Right lobe of liver (tissue), 4 donors: Measurements from ENCODE around the gene PLCE1.

Experiments used
- POLR2A ChIP-seq: fragments of 450-650 bp; IDR thresholded peaks from one replicate; pipeline ENCODE4 v1.6.1; 2017; ENCODE audit warnings: antibody characterized with exemption, mild to moderate bottlenecking
- TF ChIP-seq, protein P1 (sequence below), 4 donors: fragments of 200-600 bp in 3 of 4; fragments of 450-650 bp in 1 of 4; IDR thresholded peaks; one replicate each; pipeline versions ENCODE4 v1.5.1 to v1.8.0; 2016 to 2022; ENCODE audit warnings: antibody characterized with exemption in 4 of 4, mild to moderate bottlenecking in 2 of 4
- donor health status: DM: no; HTN: no; CAD: no.
- donor health status: DM: no; HTN: no; CAD: no.
- donor health status: DM: no; HTN: yes; CAD: no.

DNA sequence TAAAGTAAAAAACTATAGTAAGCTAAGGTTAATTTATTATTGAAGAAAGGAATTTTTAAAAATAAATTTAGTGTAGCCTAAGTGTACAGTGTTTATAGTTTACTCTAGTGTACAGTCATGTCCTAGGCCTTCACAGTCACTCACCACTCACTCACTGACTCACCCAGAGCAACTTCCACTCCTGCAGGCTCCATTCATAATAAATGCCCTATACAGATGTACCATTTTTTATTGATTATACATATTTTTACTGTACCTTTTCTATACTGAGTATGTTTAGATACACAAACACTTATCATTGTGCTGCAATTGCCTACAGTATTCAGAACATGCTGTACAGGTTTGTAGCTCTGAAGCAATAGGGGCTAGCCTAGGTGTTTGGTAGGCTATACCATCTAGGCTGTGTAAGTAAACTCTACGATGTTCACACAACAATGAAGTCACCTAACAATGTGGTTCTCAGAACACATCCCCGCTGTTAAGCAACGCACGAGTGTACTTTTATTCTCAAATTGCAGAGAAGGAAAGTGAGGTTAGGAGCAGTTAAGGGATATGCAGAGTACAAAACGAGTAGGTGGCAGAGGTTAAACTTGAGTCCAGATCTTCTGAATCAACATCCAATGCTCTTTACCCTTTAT lies 38.9 kb upstream of the PLCE1 start:
- TF ChIP-seq, protein P1, sequence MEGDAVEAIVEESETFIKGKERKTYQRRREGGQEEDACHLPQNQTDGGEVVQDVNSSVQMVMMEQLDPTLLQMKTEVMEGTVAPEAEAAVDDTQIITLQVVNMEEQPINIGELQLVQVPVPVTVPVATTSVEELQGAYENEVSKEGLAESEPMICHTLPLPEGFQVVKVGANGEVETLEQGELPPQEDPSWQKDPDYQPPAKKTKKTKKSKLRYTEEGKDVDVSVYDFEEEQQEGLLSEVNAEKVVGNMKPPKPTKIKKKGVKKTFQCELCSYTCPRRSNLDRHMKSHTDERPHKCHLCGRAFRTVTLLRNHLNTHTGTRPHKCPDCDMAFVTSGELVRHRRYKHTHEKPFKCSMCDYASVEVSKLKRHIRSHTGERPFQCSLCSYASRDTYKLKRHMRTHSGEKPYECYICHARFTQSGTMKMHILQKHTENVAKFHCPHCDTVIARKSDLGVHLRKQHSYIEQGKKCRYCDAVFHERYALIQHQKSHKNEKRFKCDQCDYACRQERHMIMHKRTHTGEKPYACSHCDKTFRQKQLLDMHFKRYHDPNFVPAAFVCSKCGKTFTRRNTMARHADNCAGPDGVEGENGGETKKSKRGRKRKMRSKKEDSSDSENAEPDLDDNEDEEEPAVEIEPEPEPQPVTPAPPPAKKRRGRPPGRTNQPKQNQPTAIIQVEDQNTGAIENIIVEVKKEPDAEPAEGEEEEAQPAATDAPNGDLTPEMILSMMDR (IDR thresholded peaks at IDR 0.05) = no peak
- no peak for TF ChIP-seq POLR2A
